ENCODE results near the gene ZFYVE19.

GRCh38 chr15:40832903-40833302, 26.0 kb downstream of the ZFYVE19 start:
- TF ChIP-seq EZH2phosphoT487 (IDR thresholded peaks at IDR 0.05; ENCODE audit: low read depth): no peak
- TF ChIP-seq CTCF (IDR thresholded peaks at IDR 0.05; ENCODE audit: low read depth, low read length): no peak

Data from OCI-LY3 (cell line).